NK-92 (cell line): ENCODE data around the gene INO80D.
"Not testable (repeated sequence)": the region's sequence is repeated elsewhere in the genome, so short reads cannot be mapped to it uniquely, and the experiment has no call there.

ENCODE experiments used
- DNase-seq: peaks from one replicate; lab custom pipeline; 2025; ENCODE audit not compliant: unreplicated experiment; lab: John Stamatoyannopoulos, UW

Gene INO80D

GRCh38 chr2:206031162-206031784, 54.7 kb downstream of the INO80D start:
- no peak for DNase-seq

GRCh38 chr2:206028101-206028500, 57.9 kb downstream of the INO80D start:
- DNase-seq: no peak

GRCh38 chr2:206023183-206023582, 62.8 kb downstream of the INO80D start:
- no peak for DNase-seq

GRCh38 chr2:206020171-206020570, 65.8 kb downstream of the INO80D start:
- no peak for DNase-seq

GRCh38 chr2:206015746-206016145, 70.2 kb downstream of the INO80D start:
- DNase-seq: not testable (repeated sequence)

GRCh38 chr2:206011795-206012194, 74.2 kb downstream of the INO80D start:
- DNase-seq: no peak

- no peak for DNase-seq
Observed at GRCh38 chr2:206011018-206011614, 74.9 kb downstream of the INO80D start.

- no peak for DNase-seq
Observed at GRCh38 chr2:206004004-206004693, 81.8 kb downstream of the INO80D start.

- no peak for DNase-seq
Observed at GRCh38 chr2:206002440-206002839, 83.5 kb downstream of the INO80D start.

- DNase-seq: no peak
Observed at GRCh38 chr2:206001912-206002311, 84.1 kb downstream of the INO80D start.

- no peak for DNase-seq
Observed at GRCh38 chr2:206000776-206001175, 85.2 kb downstream of the INO80D start.

GRCh38 chr2:205998583-205998982, 87.4 kb downstream of the INO80D start:
- no peak for DNase-seq

- DNase-seq: no peak
Observed at GRCh38 chr2:205996161-205996560, 89.8 kb downstream of the INO80D start.

GRCh38 chr2:205995260-205995659, 90.7 kb downstream of the INO80D start:
- no peak for DNase-seq

- DNase-seq: no peak
Observed at GRCh38 chr2:205994344-205994743, 91.6 kb downstream of the INO80D start.

GRCh38 chr2:205990104-205990503, 95.9 kb downstream of the INO80D start:
- no peak for DNase-seq

- DNase-seq: no peak
Observed at GRCh38 chr2:205989271-205990071, 96.5 kb downstream of the INO80D start.

GRCh38 chr2:205988681-205989080, 97.3 kb downstream of the INO80D start:
- not testable (repeated sequence) for DNase-seq

GRCh38 chr2:205988274-205988673, 97.7 kb downstream of the INO80D start:
- DNase-seq: no peak

GRCh38 chr2:205986334-205986733, 99.6 kb downstream of the INO80D start:
- DNase-seq: not testable (repeated sequence)

GRCh38 chr2:205984381-205984780, 101.6 kb downstream of the INO80D start:
- DNase-seq: no peak
